Fibroblast of lung (primary cell): Measurements from ENCODE around the gene RAP1GAP.

Experiments
- CTCF ChIP-seq, 2 donors: IDR thresholded peaks in 1 of 2; conservative IDR thresholded peaks in 1 of 2; 1 replicate in 1 of 2; 2 replicates in 1 of 2; pipeline ENCODE4 v1.5.1; 2011 to 2012; ENCODE audit warnings: low read length in 2 of 2, control low read depth in 1 of 2, inconsistent platforms in 1 of 2, low read depth in 1 of 2, mild to moderate bottlenecking in 1 of 2
- EZH2 ChIP-seq: IDR thresholded peaks from 2 replicates; pipeline ENCODE4 v1.5.1; 2012; ENCODE audit warnings: low read length, control low read depth, mild to moderate bottlenecking; ENCODE audit errors: missing control alignments

DNA sequence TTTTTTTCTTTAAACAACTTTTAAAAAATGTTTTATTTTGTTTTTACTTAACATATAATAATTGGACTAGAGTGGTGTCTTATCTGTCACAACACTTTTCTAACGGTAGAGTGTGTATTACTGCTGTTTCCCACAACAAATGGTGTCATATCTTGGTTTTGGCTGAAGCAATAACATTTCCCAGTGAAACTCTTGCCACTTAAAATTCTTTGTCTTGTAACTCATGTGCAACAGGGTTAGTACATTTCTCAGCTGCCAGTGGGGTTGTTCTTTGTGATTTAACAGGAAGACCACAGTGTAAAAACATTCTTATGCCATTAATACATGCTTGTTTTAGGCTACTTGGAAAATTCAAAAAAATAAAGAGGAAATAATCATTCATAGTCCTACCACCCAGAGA lies 116.4 kb downstream of the RAP1GAP start:
- TF ChIP-seq CTCF (conservative IDR thresholded peaks at IDR 0.05 in 1 of 2, IDR thresholded peaks at IDR 0.05 in 1 of 2; ENCODE audit: low read depth in 1 of 2, low read length in 2 of 2) (no peak), EZH2 (no peak)
